Fibroblast of skin of left quadriceps (primary cell): ENCODE data around the gene MYO7A.

Experiments
- DNase-seq, 2 experiments: peaks; one replicate each; pipeline ENCODE4 v3.0.0-alpha.2; 2013; ENCODE audit warnings: low read depth in 2 of 2

Gene MYO7A

GRCh38 chr11:77184136-77184860 lies 56.3 kb downstream of the MYO7A start:
- no peak for DNase-seq

GRCh38 chr11:77186302-77186701 lies 58.3 kb downstream of the MYO7A start:
- no peak for DNase-seq

GRCh38 chr11:77187111-77187750 lies 59.2 kb downstream of the MYO7A start:
- no peak for DNase-seq

GRCh38 chr11:77187776-77188632 lies 60.0 kb downstream of the MYO7A start:
- DNase-seq: peak; percentile 40 to 42

- DNase-seq: no peak
These were observed 60.8 kb downstream of the MYO7A start for GRCh38 chr11:77188633-77189491.

- DNase-seq: no peak
These were observed 61.7 kb downstream of the MYO7A start for GRCh38 chr11:77189588-77190210.

GRCh38 chr11:77190331-77191075 lies 62.5 kb downstream of the MYO7A start:
- DNase-seq: no peak

GRCh38 chr11:77191429-77191822 lies 63.4 kb downstream of the MYO7A start:
- DNase-seq: no peak

- peak in 1 of 2 experiments; percentile 11 for DNase-seq
These were observed 63.9 kb downstream of the MYO7A start for GRCh38 chr11:77191823-77192495.

- DNase-seq: no peak
These were observed 65.1 kb downstream of the MYO7A start for GRCh38 chr11:77193167-77193566.

GRCh38 chr11:77193911-77194830 lies 66.1 kb downstream of the MYO7A start:
- no peak for DNase-seq

GRCh38 chr11:77195071-77195755 lies 67.2 kb downstream of the MYO7A start:
- DNase-seq: no peak

- no peak for DNase-seq
These were observed 68.9 kb downstream of the MYO7A start for GRCh38 chr11:77196961-77197360.

GRCh38 chr11:77197626-77198320 lies 69.7 kb downstream of the MYO7A start:
- no peak for DNase-seq

- no peak for DNase-seq
These were observed 70.4 kb downstream of the MYO7A start for GRCh38 chr11:77198440-77198849.

GRCh38 chr11:77199137-77199745 lies 71.2 kb downstream of the MYO7A start:
- DNase-seq: no peak
